VCaP (cell line): ENCODE results near the gene RPTOR.

Source experiments
- H3K27ac ChIP-seq: fragments of 450-650 bp; 2 replicates; pipeline ENCODE4 v1.5.1; 2017
- CTCF ChIP-seq: fragments of 450-650 bp; conservative IDR thresholded peaks from 2 replicates; pipeline ENCODE4 v1.5.1; 2017; ENCODE audit warnings: mild to moderate bottlenecking, moderate library complexity

The RPTOR gene

DNA sequence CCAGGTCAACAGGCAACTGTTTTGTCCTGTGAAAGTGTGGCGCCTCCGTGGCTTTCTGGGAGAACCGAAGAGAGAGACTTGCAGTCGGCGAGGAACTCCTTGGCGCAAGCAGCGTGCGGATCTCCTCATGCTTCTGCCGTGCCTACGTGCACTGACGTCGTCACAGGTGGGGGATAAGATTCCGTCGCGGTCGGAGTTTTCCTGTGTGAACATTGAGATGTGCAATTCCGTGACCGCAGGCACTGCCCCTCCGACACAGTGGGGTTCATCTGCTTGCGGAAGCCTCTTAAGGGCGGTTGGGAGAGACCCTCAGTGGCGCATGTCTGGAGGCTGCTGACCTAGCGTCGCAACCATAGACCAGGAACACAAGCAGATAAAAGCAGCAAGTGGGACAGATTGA lies 234.7 kb downstream of the RPTOR start:
- H3K27ac ChIP-seq = no peak overlapping the region
- TF ChIP-seq CTCF = no peak

DNA sequence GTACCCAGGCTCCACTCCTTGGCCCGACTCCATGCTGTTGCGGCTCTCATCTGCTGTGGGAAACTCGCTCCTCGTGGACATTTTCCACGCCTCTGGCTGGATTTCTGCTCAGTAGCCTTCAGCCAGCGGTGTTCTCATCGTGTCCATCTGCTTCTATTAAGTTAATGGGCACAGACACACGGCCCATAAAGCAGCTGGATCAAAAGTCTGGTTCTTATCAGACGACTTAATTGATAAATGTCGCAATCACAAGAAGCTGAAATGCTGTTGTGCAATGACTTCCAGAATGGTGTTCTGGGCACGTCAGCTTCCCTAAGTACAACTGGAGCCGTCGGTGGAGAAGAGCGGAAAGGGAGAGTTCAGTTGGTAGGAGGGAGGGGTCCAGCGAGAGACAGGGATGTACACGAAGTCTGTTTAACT lies 235.3 kb downstream of the RPTOR start:
- no peak for TF ChIP-seq CTCF
- H3K27ac ChIP-seq = no peak overlapping the region

DNA sequence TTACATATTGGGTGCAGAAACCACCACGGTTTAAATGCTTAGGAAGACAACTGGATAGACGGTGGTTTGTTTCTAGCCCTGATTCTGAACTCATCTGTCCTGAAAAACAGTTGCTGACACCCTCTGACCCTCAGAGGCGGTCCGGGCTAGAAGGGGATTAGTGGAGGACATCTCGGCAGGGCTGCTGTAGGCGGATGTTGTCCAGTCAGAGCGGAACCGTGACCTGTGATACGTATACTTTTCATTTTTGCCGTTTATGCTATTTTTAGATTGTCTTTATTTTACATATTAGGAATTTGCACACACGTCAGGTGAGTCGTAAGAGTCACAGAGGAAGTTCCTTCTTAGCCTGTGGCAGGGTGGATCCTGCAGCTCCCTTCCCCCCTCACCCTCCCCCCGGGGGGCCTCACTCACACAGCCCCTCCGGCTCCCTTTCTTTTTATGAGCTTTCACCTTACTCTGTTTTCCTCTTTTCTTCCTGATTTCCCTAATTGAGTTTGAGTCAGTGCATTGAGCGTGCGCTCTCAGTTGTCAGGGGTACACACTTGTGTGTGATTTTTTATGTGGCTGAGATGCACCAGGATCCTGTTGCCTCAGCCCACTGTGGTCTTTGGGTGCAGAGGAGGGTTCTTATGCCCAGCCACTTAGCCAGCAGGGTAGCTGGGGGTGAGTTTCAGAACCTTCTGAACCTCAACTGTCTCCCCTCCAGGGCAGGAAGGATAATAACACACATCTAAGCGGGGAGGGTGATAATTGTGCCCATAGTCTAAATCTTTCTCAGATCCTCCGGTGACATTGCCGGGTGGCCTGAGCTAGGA lies 236.0 kb downstream of the RPTOR start:
- no peak for TF ChIP-seq CTCF
- no peak overlapping the region for H3K27ac ChIP-seq

DNA sequence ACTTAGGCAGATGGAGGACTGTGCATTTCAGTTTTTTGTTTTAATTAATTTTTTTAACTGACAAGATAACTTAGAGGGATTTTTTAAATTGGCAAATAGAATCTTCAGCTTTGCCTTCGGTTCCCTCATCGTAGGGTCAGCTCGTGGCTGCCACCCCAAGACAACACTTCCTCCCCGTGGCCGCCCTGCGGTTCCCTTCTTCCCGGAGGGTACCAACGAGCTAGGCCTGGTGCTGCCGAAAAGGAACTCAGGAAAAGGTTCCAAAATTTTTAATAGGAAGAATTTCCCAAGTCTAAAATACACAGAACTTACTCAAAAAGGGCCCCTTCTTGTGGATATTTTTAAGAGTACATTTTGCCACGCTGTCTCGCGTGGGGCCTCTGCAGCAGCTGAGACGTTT lies 236.6 kb downstream of the RPTOR start:
- TF ChIP-seq CTCF = no peak
- H3K27ac ChIP-seq = no peak overlapping the region

- H3K27ac ChIP-seq = no peak overlapping the region
- no peak for TF ChIP-seq CTCF
Observed at GRCh38 chr17:80781807-80782277, 237.2 kb downstream of the RPTOR start.

DNA sequence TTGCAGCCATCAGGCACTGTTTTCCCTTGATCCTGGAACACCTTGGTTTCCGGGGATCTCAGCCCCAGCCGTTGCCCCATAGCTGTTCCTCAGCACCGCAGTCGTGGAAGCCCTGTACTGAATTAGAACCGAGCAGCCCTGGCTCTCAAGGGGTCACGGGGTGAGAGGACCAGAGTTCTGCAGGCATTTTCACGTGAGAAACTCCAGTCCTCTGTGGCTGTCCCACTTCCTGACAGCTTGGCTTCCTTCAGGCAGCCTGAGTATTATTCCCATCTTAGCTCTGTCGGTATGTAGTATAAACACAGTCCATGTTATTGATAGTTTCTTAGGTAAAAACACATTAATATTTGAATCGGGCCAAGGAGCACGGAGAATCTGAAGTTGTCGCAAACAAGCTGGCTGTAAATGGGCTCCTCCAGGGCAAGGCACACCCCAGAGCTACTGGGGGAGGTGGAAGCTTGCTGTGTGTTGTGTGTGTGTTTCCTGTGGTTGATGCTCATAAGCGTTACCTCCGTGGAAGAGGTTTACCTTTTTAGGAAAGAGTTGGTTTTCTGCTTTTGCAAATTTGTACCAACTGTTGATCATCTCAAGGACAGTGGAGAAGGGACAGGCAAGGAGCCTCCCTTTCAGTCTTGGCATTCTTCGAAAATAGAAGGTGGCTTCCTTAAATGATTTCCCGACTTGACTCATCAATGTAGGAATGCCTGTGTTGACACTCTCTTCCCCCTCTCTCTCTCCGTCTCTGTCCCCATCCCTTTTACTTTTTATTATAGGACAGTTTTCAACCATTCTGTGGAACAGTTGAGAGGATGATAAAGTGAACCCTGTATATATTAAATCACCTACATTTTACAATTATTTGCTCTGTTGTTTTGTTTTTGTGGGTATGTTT lies 238.1 kb downstream of the RPTOR start:
- no peak for TF ChIP-seq CTCF
- H3K27ac ChIP-seq = no peak overlapping the region

GRCh38 chr17:80783486-80783885 lies 238.8 kb downstream of the RPTOR start:
- TF ChIP-seq CTCF = no peak
- H3K27ac ChIP-seq = no peak overlapping the region
